Measurements from ENCODE around the gene LCT. TPM values are rescaled to one million over a fixed set of nuclear protein-coding genes. Genes with fewer than 3 reads are reported as not detected.

Gene LCT
- total and polyA plus RNA-seq, 2 of the 4 experiments (the other 2 are of a cell fraction): under 0.01 TPM; not detected in 1

DNA sequence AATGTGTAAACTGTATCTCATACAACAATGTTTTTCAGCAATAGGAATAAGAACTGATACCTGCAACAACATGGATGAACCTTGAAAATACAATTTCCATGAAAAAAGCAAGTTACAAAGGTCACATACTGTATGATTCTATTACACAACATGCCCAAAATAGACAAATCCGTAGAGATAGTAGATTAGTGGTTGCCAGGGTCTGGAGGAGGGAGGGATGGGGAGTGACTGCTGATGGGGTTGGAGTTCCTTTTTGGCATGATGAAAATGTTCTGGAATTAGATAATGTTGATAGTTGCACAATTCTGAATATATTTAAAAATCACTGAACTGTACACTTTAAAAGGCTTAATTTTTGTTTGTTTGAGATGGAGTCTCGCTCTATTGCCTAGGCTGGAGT is 61.6 kb downstream of the LCT start:
- peaks cover 13 to 25% of the 10 kb centered on the region in 2 experiments for H3K79me1 ChIP-seq (ENCODE audit: low read depth in 1 of 2, low read length in 2 of 2)
- H2BK5ac ChIP-seq (ENCODE audit: low read depth, low read length, poor library complexity, severe bottlenecking): peak overlapping the region; percentile 2
- H4K91ac ChIP-seq (ENCODE audit: insufficient read depth, low read depth, low read length): no peak overlapping the region
- H3K23ac ChIP-seq (ENCODE audit: low read depth, low read length): no peak overlapping the region
- no peak overlapping the region for H3K4me2 ChIP-seq (ENCODE audit: low read depth, low read length)
- H3K4me1 ChIP-seq (ENCODE audit: control insufficient read depth, insufficient read depth, low read length): no peaks in the 10 kb centered on the region; the same call in 1 of the 2 replicates
- H2BK15ac ChIP-seq (ENCODE audit: low read depth, low read length): no peak overlapping the region
- no peak overlapping the region for H4K5ac ChIP-seq (ENCODE audit: low read depth, low read length)
- no peak overlapping the region for H2AFZ ChIP-seq (replicated peaks; ENCODE audit: low read length, poor library complexity)
- no peak overlapping the region for H3K4me3 ChIP-seq (ENCODE audit: insufficient read depth, low read depth, low read length)
- DNase-seq: peak; percentile 30
- peaks cover 3% of the 10 kb centered on the region for H3K9me3 ChIP-seq (ENCODE audit: control insufficient read depth, insufficient read depth, low read length)
- H3K9ac ChIP-seq (ENCODE audit: low read depth, low read length): no peak overlapping the region
- H3K56ac ChIP-seq (ENCODE audit: extremely low read depth, insufficient read depth, low read length): no peak overlapping the region
- H3K9me1 ChIP-seq (ENCODE audit: insufficient read depth, low read length): no peaks in the 10 kb centered on the region; the same call in 1 of the 2 replicates
- no CpG with 5 or more reads among the region's 2 CpGs for WGBS, 2 experiments (ENCODE audit: extremely low coverage in 2 of 2, insufficient read length in 1 of 2)
- no peaks in the 10 kb centered on the region for H3K27me3 ChIP-seq (ENCODE audit: control insufficient read depth, insufficient read depth, low read length)
- no peak overlapping the region for H4K8ac ChIP-seq (ENCODE audit: low read depth in 2 of 2, low read length in 2 of 2)
- no peak for TF ChIP-seq MXI1 (IDR thresholded peaks at IDR 0.05; ENCODE audit: borderline replicate concordance, low read depth, low read length)
- TF ChIP-seq CEBPB (IDR thresholded peaks at IDR 0.05; ENCODE audit: low read depth, low read length): peak; percentile 60
- TF ChIP-seq, protein P1, sequence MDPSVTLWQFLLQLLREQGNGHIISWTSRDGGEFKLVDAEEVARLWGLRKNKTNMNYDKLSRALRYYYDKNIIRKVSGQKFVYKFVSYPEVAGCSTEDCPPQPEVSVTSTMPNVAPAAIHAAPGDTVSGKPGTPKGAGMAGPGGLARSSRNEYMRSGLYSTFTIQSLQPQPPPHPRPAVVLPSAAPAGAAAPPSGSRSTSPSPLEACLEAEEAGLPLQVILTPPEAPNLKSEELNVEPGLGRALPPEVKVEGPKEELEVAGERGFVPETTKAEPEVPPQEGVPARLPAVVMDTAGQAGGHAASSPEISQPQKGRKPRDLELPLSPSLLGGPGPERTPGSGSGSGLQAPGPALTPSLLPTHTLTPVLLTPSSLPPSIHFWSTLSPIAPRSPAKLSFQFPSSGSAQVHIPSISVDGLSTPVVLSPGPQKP (IDR thresholded peaks at IDR 0.05; ENCODE audit: borderline replicate concordance, low read depth, low read length): no peak
- no peak for TF ChIP-seq NFE2L2 (IDR thresholded peaks at IDR 0.05; ENCODE audit: low read depth, low read length)
- TF ChIP-seq MAZ (IDR thresholded peaks at IDR 0.05; ENCODE audit: borderline replicate concordance, low read depth, low read length): peak; percentile 35; the same call in 1 of the 2 replicates
- no peak overlapping the region for H2AK5ac ChIP-seq (ENCODE audit: low read depth, low read length)
- no peak overlapping the region for H3K4ac ChIP-seq (ENCODE audit: low read depth, low read length)
- no TSS peak for BruUV-seq (replicated peaks)
- peaks cover 53% of the 10 kb centered on the region for H3K36me3 ChIP-seq (ENCODE audit: control insufficient read depth, insufficient read depth, low read length)
- in situ Hi-C loops (cut with MboI; ENCODE audit: low sequenced_read_pairs): no loop called here
- ChIA-PET CTCF (no interaction called here), POLR2A (ENCODE audit: unreplicated experiment) (no interaction called here)
- intact Hi-C loops (cut with micrococcal nuclease): no loop called here
- H2BK20ac ChIP-seq (ENCODE audit: low read depth, low read length): no peak overlapping the region
- H2AK9ac ChIP-seq (replicated peaks; ENCODE audit: low read depth, low read length, poor library complexity): no peak overlapping the region
- H4K20me1 ChIP-seq (ENCODE audit: insufficient read depth, low read length): 0 out of 2 replicates have a peak, but pooled peaks cover 3% of the 10 kb centered on the region
- H2BK120ac ChIP-seq (ENCODE audit: low read depth, low read length): no peak overlapping the region
- no peak overlapping the region for H3K18ac ChIP-seq (ENCODE audit: low read depth, low read length)
- ATAC-seq (ENCODE audit: low read depth): peak; percentile 70
- H3K14ac ChIP-seq (replicated peaks; ENCODE audit: low read depth, low read length): no peak overlapping the region
- dilution Hi-C loops (cut with HindIII; ENCODE audit: low sequenced_read_pairs, unreplicated experiment): no loop called here
- H3K27ac ChIP-seq (ENCODE audit: insufficient read depth, low read length): no peak overlapping the region

Data from IMR-90 (cell line).